ENCODE measurements around the gene TCEAL7. TPM values are rescaled to one million over a fixed set of nuclear protein-coding genes. Genes with fewer than 3 reads are reported as not detected.

TCEAL7 gene
- total and polyA plus RNA-seq, 8 donors, result 3.5 to 28.6 (median 21.6) TPM

DNA sequence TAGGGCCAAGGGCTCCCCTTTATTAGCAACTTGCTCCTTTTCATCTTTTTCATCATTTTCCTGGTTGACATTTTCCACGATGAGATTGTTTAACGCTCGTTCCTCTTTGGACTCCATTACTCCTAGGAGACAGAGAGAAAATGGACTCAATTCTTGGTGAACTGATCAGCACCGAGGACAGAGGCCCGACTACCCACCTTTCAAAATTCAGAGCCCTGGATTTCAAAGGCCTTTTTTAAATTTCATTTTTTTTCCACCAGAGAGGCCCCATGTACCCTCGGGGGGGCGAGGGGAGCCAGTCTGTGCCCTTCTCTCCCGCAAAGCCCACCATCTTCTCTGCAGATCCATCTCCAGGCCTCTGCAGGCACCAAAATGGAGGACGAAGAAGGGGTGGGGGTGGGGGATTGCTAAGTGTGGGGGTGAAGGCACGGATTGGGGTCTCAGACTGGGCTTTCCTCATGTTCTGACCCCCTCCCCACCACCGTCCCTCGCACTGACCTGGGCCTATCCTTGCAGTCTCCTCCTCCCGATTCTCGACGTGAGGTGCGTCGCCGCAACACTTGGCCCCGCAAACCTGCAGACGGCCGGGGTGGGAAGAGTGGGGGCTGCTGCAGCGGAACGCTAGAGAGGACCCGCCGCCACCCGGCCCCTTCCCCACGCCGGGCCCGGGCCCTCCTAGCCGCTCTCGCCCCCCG, 20.0 kb upstream of the TCEAL7 start:
- peak overlapping the region; percentile 27 to 43 for H3K4me3 ChIP-seq
- TF ChIP-seq, protein P1, sequence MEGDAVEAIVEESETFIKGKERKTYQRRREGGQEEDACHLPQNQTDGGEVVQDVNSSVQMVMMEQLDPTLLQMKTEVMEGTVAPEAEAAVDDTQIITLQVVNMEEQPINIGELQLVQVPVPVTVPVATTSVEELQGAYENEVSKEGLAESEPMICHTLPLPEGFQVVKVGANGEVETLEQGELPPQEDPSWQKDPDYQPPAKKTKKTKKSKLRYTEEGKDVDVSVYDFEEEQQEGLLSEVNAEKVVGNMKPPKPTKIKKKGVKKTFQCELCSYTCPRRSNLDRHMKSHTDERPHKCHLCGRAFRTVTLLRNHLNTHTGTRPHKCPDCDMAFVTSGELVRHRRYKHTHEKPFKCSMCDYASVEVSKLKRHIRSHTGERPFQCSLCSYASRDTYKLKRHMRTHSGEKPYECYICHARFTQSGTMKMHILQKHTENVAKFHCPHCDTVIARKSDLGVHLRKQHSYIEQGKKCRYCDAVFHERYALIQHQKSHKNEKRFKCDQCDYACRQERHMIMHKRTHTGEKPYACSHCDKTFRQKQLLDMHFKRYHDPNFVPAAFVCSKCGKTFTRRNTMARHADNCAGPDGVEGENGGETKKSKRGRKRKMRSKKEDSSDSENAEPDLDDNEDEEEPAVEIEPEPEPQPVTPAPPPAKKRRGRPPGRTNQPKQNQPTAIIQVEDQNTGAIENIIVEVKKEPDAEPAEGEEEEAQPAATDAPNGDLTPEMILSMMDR (IDR thresholded peaks at IDR 0.05), result no peak
- no peak for DNase-seq
- no peaks in the 10 kb centered on the region for H3K36me3 ChIP-seq
- intact Hi-C loops (cut with DNase I), result no loop called here
- no peaks in the 10 kb centered on the region for H3K4me1 ChIP-seq
- no peak overlapping the region for H3K27ac ChIP-seq
- no peaks in the 10 kb centered on the region for H3K9me3 ChIP-seq
- peaks cover 18 to 20% of the 10 kb centered on the region in 2 donors for H3K27me3 ChIP-seq
- ATAC-seq, result peak; percentile 40

DNA sequence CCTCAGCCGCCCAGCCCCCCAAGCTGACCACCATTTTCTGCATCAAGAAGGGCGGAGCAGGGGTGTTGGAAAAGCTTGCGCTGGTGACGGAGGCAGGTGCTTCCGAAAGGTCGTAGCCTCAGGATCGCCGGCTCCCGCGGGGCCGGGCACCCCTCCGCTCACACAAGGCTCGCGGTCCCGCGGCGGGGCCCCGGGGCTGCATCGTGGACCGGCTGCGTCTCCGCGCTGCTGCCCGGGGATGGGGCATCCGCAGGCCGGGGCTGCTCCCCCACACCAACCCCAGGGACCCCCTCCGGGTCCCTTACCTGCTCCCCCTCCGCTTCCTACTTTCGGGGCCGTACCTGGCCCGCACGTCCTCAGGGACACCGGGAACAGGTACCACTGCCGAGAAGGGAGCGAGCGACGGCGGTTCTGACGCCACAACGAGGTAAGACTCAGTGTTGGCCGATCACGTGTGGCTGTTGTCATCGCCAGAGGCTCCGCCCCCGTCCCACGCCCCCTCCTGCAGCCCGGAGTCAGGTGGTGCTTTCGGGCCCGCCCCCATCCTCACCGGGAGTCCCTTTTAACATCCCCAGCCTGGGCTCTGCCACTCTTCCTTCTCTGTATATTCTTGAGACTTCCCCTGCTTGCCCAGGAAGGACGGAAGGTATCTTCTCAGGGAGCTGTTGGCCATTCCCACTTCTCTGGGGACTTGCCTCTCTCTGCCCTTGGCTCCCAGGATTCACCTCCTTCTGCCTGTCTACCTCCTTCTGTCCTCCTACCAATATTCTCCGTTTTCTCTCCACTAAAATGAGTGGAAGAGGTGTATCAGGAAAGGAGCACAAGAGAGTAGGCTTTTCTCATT, 19.3 kb upstream of the TCEAL7 start, which contains the start of gene BEX2:
TSS of gene BEX2 (minus strand) at position 436 of the 844 bp plus-strand sequence. CDS start 1,014 bp downstream, outside the sequence.
- Histone ChIP-seq H3K27ac (no peak within 1 kb of the TSS), H3K27me3 (peaks cover 18 to 20% of the 10 kb centered on the region in 2 donors), H3K4me1 (no peaks in the 10 kb centered on the region), H3K36me3 (no peaks in the 10 kb centered on the region), H3K4me3 (peak within 1 kb of the TSS; percentile 27 to 43), H3K9me3 (no peaks in the 10 kb centered on the region)
- intact Hi-C loops (cut with DNase I), result no loop called here
- peak in 3 of 4 donors; percentile 70 to 86 (median 81) for DNase-seq
- peak; percentile 100 for ATAC-seq
- TF ChIP-seq, protein P1 (IDR thresholded peaks at IDR 0.05), result no peak

DNA sequence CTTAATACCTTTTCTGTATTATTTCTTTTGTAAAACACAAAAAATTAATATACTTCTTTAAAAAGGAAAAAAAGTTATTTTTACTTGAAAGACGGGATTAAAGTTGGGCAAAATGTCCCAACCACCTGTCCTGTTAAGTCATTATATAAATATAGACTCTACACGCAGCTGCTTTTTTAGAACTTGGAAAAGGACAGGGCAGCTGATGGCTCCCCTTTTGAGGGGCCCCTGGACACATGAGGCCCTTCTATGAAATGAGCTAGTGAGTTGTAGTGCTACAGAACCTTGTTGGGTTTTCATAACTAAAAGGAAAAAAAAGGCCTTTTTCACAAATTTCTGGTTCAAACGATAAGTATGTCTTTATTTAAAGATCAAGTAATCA, 18.6 kb upstream of the TCEAL7 start:
- H3K27ac ChIP-seq, result no peak overlapping the region
- H3K27me3 ChIP-seq, result peaks cover 15 to 18% of the 10 kb centered on the region in 2 donors
- ATAC-seq (no peak), DNase-seq (no peak)
- no peaks in the 10 kb centered on the region for H3K36me3 ChIP-seq
- H3K9me3 ChIP-seq, result no peaks in the 10 kb centered on the region
- TF ChIP-seq, protein P1 (IDR thresholded peaks at IDR 0.05), result no peak
- H3K4me3 ChIP-seq, result no peak overlapping the region
- intact Hi-C loops (cut with DNase I), result no loop called here
- no peaks in the 10 kb centered on the region for H3K4me1 ChIP-seq

DNA sequence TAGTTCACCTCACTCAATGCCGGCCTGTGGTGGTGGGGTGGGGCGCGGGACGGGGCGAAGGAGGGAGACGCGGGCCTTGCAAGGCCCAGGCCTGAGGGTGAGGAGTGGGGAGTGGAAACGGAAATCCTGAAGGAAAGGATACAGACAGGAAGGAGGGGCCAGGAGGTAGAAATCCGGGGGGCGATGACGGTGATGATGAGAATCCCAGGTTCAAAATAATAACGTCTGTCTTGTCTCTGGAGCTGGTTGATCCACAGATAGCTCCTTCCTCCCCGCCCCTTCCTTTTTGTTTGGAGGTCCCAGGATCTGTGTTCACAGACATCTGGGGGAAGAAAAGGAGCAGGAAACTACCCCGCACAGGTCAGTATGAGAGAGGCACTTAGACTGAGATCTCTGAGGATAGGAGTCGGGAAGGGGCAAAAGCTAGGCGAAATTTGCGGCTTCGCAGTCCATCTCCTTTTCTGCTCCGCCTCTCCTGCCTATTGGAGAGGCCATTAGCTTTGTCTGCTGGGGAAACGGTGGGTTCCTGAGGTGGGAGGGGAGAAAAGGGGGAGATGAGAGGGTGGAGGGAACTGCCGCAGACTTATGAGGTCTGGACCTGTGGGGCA, 746 bp downstream of the TCEAL7 start:
- Histone ChIP-seq H3K9me3 (no peaks in the 10 kb centered on the region), H3K4me1 (no peaks in the 10 kb centered on the region), H3K27me3 (peaks cover 8 to 12% of the 10 kb centered on the region in 2 donors), H3K4me3 (peak overlapping the region in 1 of 2 donors; percentile 0), H3K36me3 (no peaks in the 10 kb centered on the region), H3K27ac (no peak overlapping the region)
- DNase-seq (peak in 1 of 4 donors; percentile 23), ATAC-seq (no peak)
- TF ChIP-seq, protein P1 (IDR thresholded peaks at IDR 0.05), result no peak
- intact Hi-C loops (cut with DNase I), result no loop called here

DNA sequence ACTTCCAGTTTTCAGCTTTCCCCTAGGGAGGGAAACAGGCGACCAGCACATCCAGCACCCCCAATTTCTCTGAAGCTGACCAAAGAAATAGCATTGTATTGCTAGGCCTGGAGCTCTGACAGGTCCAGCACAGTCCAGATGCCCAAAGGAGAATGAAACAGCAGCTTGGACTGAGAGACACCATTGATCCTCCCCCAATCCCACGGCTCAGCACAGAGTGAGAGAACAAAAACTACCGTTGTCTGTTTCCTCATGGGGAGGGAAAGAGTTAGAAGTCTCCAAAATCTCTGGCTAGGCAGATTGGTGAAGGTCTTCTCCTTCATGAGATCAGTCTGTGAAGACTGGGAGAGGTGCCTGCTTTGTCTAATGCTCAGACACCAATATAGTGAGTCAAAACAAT, 8.6 kb downstream of the TCEAL7 start:
- DNase-seq (no peak), ATAC-seq (no peak)
- Histone ChIP-seq H3K4me3 (no peak overlapping the region), H3K27ac (no peak overlapping the region), H3K9me3 (no peaks in the 10 kb centered on the region), H3K4me1 (no peaks in the 10 kb centered on the region), H3K27me3 (peaks cover 0 to 4% of the 10 kb centered on the region in 2 donors), H3K36me3 (no peaks in the 10 kb centered on the region)
- intact Hi-C loops (cut with DNase I), result no loop called here
- TF ChIP-seq, protein P1 (IDR thresholded peaks at IDR 0.05), result no peak

Data from left lung (tissue), 10 donors.